HTR-8/SVneo (cell line): ENCODE data around the gene INTS14.

ENCODE experiments used
- DNase-seq: peaks from one replicate; pipeline ENCODE4 v3.0.0; 2011; ENCODE audit warnings: low spot score, mixed read lengths; ENCODE audit not compliant: insufficient read length
- FAIRE-seq: peaks from 2 replicates; lab custom pipeline; 2011; peaks lifted over from hg19 to GRCh38; lab: Jason Lieb, UNC

The INTS14 gene

GRCh38 chr15:65610871-65611718 lies at the start of gene INTS14:
INTS14 (minus strand) TSS chr15:65611131; CDS start chr15:65607380, 3,751 bp downstream.
- FAIRE-seq (peak; percentile 67), DNase-seq (peak; percentile 96)

GRCh38 chr15:65659502-65660052 lies 48.6 kb upstream of the INTS14 start:
- no peak for FAIRE-seq
- no peak for DNase-seq

GRCh38 chr15:65655457-65655856 lies 44.5 kb upstream of the INTS14 start:
- DNase-seq (no peak), FAIRE-seq (no peak)

- DNase-seq: no peak
- no peak for FAIRE-seq
These were observed 44.1 kb upstream of the INTS14 start for GRCh38 chr15:65655026-65655425.

- DNase-seq (no peak), FAIRE-seq (no peak)
These were observed 43.0 kb upstream of the INTS14 start for GRCh38 chr15:65653801-65654521.

GRCh38 chr15:65653341-65653740 lies 42.4 kb upstream of the INTS14 start:
- FAIRE-seq (no peak), DNase-seq (no peak)

- DNase-seq (no peak), FAIRE-seq (no peak)
These were observed 41.2 kb upstream of the INTS14 start for GRCh38 chr15:65651831-65652749.

- FAIRE-seq (no peak), DNase-seq (no peak)
These were observed 40.1 kb upstream of the INTS14 start for GRCh38 chr15:65651042-65651322.

- FAIRE-seq (no peak), DNase-seq (no peak)
These were observed 39.5 kb upstream of the INTS14 start for GRCh38 chr15:65650312-65651041.

- no peak for FAIRE-seq
- peak; percentile 40 for DNase-seq
These were observed 35.6 kb upstream of the INTS14 start for GRCh38 chr15:65646486-65646885.

GRCh38 chr15:65645392-65645791 lies 34.5 kb upstream of the INTS14 start:
- FAIRE-seq (no peak), DNase-seq (no peak)

GRCh38 chr15:65644282-65644681 lies 33.4 kb upstream of the INTS14 start:
- FAIRE-seq (no peak), DNase-seq (no peak)

GRCh38 chr15:65642594-65642993 lies 31.7 kb upstream of the INTS14 start:
- DNase-seq (no peak), FAIRE-seq (no peak)

GRCh38 chr15:65641768-65642475 lies 31.0 kb upstream of the INTS14 start:
- DNase-seq (no peak), FAIRE-seq (no peak)

- no peak for FAIRE-seq
- DNase-seq: no peak
These were observed 28.6 kb upstream of the INTS14 start for GRCh38 chr15:65639509-65639908.

GRCh38 chr15:65638681-65639089 lies 27.8 kb upstream of the INTS14 start:
- no peak for FAIRE-seq
- peak; percentile 85 for DNase-seq

- FAIRE-seq (no peak), DNase-seq (no peak)
These were observed 27.2 kb upstream of the INTS14 start for GRCh38 chr15:65638109-65638508.

GRCh38 chr15:65634356-65634755 lies 23.4 kb upstream of the INTS14 start:
- DNase-seq (no peak), FAIRE-seq (no peak)

- FAIRE-seq (no peak), DNase-seq (no peak)
These were observed 22.8 kb upstream of the INTS14 start for GRCh38 chr15:65633752-65634151.
